Gastrocnemius medialis (tissue), 4 donors: Measurements from ENCODE around the gene LGALS1.

Source experiments
- CTCF ChIP-seq, 5 experiments: fragments of 450-650 bp in 3 of 5; fragments of 200-600 bp in 2 of 5; sonication (generic) in 2 of 5; IDR thresholded peaks in 4 of 5; conservative IDR thresholded peaks in 1 of 5; 1 replicate in 4 of 5; 2 replicates in 1 of 5; pipeline ENCODE4 v1.5.1; 2016 to 2019; ENCODE audit warnings: antibody characterized with exemption in 5 of 5, mild to moderate bottlenecking in 3 of 5, moderate library complexity in 3 of 5
- POLR2A ChIP-seq, 2 donors: fragments of 450-650 bp; IDR thresholded peaks; one replicate each; pipeline ENCODE4 v1.6.1; 2017; ENCODE audit warnings: antibody characterized with exemption in 2 of 2, mild to moderate bottlenecking in 2 of 2, moderate library complexity in 2 of 2

GRCh38 chr22:37684803-37685615, 9.6 kb downstream of the LGALS1 start:
- TF ChIP-seq POLR2A (IDR thresholded peaks at IDR 0.05), result no peak
- no peak for TF ChIP-seq CTCF (IDR thresholded peaks at IDR 0.05 in 4 of 5, conservative IDR thresholded peaks at IDR 0.05 in 1 of 5)
